Stimulated activated naive CD8-positive, alpha-beta T cell treated with anti-CD3 and anti-CD28 coated beads, Interleukin-15, Interleukin-2, amounts not matched to agents 100 U/mL and 50 U/mL, for 24 hours (primary cell): Measurements from ENCODE around the gene EBPL.
"Not testable (repeated sequence)": the region's sequence is repeated elsewhere in the genome, so short reads cannot be mapped to it uniquely, and the experiment has no call there.

Experiments
- ATAC-seq: fragments of 150-1000 bp; cut with Tn5 transposase; one replicate; pipeline ENCODE4 v1.10.0; 2021
- DNase-seq: peaks from one replicate; pipeline ENCODE4 v3.0.0; 2021

EBPL gene

GRCh38 chr13:49690995-49691784 lies at the start of gene EBPL:
Gene EBPL, minus strand, starts transcription at chr13:49691486. Its CDS starts 62 bp downstream, at chr13:49691424.
- peak; percentile 94 for DNase-seq
- peak; percentile 98 for ATAC-seq

DNA sequence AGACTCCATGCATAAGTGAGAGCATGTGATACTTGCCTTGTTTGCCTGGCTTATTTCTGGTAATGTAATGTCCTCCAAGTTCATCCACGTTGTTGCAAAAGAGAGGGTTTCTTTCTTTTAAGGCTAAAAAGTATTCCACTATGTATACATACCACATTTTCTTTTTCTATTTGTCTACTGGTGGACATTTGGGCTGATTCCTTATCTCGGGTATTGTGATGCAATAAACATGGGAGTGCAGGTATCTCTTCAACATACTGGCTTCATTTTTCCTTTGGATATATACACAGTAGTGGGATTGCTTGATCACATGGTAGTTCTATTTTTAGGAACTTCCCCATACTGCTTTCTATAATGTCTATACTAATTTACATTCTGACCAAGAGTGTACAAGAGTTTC lies 49.6 kb upstream of the EBPL start:
- DNase-seq (no peak), ATAC-seq (no peak)

GRCh38 chr13:49739498-49740187 lies 48.4 kb upstream of the EBPL start:
- no peak for ATAC-seq
- no peak for DNase-seq

DNA sequence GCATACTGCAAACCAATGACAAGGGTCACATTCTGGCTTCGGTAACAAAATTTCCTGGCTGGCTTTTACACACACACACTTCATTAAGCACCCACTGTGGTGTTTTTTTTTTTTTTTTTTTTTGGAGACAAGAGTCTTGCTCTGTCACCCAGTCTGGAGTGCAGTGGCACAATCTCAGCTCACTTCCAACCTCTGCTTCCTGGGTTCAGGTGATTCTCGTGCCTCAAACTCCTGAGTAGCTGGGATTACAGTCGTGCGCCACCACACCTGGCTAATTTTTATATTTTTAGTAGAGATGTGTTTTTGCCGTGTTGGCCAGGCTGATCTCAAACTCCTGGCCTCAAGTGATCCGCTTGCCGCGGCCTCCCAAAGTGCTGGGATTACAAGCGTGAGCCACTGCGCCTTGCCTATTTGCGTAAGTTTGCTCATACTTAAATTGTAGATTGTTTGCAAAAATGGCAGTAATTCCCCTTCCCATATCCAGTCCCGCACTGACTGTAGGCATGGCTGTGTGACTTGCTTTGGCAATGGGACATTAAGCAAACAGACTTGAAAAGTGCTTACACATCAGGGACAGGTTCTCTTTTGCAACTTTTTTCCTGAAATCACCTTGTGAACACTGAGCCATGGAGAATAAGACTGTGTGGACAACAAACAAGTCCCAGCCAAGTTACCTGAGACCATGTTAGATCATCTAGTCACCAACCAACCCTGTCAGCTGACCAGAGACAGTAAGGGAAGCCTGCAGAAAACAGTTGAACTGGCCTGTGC lies 42.1 kb upstream of the EBPL start:
- ATAC-seq (no peak), DNase-seq (no peak)

- no peak for DNase-seq
- ATAC-seq, result no peak
These were observed 40.5 kb upstream of the EBPL start for GRCh38 chr13:49731766-49732165.

DNA sequence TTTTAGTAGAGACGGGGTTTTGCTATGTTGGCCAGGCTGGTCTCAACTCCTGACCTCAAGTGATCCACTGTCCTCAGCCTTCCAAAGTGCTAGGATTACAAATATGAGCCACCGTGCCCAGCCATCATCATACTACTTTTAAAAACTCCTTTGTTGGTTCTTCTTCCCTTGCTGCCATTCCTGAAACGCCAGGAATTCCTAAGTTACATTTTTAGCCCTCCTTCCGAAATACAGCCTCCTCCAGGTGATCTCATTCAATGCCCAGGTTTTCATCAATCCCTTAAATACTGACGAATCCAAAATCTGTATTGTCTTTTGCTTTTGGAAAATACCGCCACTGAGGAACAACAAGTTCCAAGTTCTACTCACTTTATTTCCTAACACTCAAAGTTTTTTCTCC lies 25.3 kb upstream of the EBPL start:
- DNase-seq (no peak), ATAC-seq (no peak)

- no peak for ATAC-seq
- DNase-seq, result no peak
These were observed 23.5 kb upstream of the EBPL start for GRCh38 chr13:49714757-49715156.

DNA sequence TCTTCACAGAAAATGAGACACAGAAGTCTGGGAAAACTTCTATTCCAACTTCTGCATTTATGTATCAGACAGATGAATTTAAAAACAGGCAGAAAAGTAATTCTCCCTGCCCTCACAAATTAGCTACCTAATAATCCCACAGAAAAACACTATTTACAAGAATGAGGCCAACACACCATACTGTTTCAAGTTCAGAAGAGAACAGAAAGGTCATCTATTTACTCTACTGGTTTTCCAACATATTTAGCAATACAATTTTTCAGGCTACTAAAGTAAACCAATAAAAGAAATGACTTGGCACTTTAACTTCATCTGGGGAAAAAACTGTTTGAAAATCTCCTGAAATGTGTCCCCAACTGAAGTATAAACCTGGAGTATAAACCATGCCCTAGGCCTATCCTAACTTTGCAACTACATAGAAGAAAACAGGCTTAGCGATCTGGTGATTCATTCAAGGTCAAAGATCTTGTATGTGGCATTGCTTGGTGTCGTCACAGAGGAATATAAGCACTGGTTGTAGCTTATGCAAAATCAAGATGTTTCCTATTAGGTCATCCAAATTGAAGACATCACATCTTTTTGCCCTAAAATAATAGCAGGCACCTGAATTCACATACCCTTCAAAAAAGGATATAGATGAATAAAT lies 20.1 kb upstream of the EBPL start:
- DNase-seq, result no peak
- ATAC-seq, result no peak

GRCh38 chr13:49704264-49704663 lies 13.0 kb upstream of the EBPL start:
- ATAC-seq, DNase-seq: not testable (repeated sequence)

DNA sequence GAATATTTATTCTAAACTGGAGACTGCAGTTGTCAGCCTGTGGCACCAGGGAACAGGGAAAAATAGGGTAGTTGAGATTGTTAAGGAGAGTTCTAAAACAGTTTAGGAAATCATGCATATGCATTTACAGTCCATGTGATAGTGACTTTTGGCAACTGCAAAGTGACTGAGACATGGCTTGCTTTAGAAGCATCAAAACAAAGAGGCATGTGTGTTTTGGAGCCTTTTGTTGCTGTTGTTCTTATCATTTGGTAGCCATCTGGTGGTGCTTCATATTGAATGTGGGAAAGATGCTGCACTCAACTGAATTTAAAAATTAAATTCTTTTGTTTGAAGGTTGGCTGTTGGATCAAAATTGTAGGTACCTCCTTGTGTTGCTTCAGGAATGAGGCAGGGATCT lies 10.2 kb upstream of the EBPL start:
- no peak for DNase-seq
- ATAC-seq, result no peak

DNA sequence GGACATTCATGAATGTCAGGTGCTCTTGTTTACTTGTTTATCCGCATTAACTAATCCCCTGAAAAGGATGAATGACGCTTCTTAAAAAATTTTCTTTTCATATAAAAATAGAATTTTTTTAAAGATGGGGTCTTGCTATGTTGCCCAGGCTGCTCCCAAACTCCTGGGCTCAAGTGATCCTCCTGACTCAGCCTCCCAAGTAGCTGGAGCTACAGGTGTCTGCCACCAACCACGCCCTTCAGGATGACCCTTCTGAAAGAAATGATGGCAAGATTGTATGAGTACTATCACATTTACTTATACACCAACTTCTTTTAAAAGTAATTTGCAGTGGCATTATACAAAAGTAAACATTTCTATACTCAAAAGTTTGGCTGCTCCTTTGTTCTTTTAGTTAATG lies 6.2 kb upstream of the EBPL start:
- ATAC-seq, result no peak
- no peak for DNase-seq

DNA sequence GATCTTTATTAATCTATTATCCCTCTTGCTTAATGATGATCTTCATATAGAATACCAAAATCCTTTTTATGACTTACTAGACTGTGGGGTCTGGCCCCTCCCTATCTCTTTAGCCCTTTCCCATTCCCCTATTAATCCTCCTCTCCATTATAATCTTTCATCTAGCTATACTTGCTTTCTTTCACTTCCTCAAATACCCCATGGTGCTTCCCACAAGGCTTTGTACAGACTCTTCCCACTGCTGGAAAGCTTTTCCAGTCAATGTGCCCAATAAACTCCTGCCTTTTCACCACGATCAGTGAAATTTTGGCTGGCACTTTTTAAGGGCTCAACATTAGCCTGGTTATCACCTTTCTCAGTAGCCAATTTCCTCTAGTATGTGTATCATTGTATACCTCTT lies 3.2 kb upstream of the EBPL start:
- DNase-seq, result no peak
- no peak for ATAC-seq

DNA sequence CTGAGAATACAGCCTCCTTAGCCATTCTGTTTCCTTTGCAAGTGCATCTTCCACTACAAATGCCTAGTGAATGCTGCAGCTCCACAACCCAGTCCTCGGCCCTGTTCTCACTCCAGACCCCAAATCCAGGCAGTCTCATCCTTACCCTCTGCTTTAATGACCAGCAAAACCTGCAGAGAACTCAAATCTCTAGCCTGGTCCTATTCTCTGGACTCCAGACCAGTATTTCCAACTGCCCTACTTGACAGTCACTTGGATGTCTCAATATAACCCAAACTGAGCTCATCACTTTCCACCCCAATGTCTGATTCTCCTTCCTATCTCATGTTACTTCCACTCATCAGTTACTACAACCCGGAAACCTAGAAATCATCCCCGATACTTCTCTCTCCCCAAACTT lies 2.6 kb upstream of the EBPL start:
- ATAC-seq (no peak), DNase-seq (no peak)

DNA sequence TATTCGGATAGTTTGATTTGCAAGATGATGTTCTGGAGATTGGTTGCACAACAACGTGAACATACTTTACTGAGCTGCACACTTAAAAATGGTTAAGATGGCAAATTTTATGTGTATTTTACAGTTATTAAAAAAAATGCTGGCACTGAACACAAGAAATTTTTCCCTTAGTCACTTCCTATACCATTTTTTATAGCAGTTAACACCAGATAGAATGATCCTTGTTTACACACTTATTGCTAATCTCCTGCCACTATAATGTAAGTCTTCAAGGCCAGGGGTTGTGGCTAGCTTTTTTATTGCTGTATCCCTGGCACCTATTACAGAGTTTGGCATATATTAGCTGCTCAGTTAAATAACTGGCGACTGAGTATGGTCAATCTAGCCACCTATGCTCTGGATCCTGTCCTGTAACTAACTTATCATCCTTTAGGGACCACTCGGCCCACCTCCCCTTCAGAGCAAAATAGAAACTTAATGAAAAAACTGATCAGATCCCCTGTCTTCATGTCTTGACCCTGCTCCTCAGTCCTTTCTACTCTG lies 2.0 kb upstream of the EBPL start:
- ATAC-seq, result no peak
- DNase-seq, result no peak

GRCh38 chr13:49690133-49690994 lies 922 bp downstream of the EBPL start:
- DNase-seq, result peak; percentile 15
- ATAC-seq, result no peak

- peak; percentile 70 for ATAC-seq
- no peak for DNase-seq
These were observed 7.8 kb downstream of the EBPL start for GRCh38 chr13:49683489-49683888.

GRCh38 chr13:49681842-49682435 lies 9.3 kb downstream of the EBPL start:
- no peak for DNase-seq
- ATAC-seq, result no peak

- DNase-seq (no peak), ATAC-seq (no peak)
These were observed 12.0 kb downstream of the EBPL start for GRCh38 chr13:49679246-49679645.

- DNase-seq (no peak), ATAC-seq (no peak)
These were observed 12.9 kb downstream of the EBPL start for GRCh38 chr13:49678191-49678914.
